Mammary microvascular endothelial cell (primary cell): ENCODE data around the gene SLC35F6. TPM values are rescaled to one million over a fixed set of nuclear protein-coding genes. Genes with fewer than 3 reads are reported as not detected.

Source experiments
- total RNA-seq: library from RNA; depleted of rRNA; stranded (reverse); fragments of >200 nt; gene quantifications from 2 replicates; pipeline ENCODE4 v1.2.3, GENCODE V29; 2015

The SLC35F6 gene, protein sequence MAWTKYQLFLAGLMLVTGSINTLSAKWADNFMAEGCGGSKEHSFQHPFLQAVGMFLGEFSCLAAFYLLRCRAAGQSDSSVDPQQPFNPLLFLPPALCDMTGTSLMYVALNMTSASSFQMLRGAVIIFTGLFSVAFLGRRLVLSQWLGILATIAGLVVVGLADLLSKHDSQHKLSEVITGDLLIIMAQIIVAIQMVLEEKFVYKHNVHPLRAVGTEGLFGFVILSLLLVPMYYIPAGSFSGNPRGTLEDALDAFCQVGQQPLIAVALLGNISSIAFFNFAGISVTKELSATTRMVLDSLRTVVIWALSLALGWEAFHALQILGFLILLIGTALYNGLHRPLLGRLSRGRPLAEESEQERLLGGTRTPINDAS
- 46.9 and 49.4 TPM in 2 replicates for total RNA-seq

DNA sequence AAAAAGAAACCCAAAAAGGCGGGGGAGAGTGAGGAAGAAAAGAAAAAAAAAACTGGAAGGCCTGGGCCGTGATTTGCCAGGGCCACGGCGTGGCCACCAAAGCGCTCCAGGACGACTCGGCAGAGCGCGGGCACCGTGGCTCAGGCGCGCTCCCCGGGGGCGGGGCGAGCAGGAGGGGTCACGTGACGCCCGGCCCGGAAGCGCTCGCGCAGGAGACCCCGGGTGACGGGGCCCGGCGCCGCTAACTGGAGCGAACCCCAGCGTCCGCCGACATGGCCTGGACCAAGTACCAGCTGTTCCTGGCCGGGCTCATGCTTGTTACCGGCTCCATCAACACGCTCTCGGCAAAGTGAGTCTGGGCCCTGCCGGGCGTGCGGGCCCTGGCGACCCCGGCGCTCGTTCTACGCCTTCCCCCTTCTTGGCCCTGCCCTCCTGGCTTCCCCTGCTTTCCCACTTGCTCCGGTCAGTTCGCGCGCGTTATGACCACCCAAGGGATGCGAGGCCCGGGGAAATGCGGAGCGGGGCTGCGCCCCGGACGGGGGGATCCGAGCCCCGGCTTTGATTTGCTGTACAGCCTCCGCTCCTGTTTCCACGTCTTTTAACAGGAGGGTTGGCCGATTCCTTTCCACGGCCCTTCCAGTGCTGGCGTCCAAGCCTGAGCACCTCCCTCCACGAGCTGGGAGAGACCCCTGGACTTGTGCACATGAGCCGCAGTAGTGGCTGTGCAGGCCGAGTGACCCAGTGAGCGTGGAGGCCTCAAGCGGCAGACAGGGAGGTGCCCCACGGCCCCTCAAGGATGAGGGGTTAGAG, at the start of gene SLC35F6:
Gene SLC35F6 (plus strand): TSS at position 207 of the 810 bp plus-strand sequence. CDS start 66 bp downstream, at position 273.

DNA sequence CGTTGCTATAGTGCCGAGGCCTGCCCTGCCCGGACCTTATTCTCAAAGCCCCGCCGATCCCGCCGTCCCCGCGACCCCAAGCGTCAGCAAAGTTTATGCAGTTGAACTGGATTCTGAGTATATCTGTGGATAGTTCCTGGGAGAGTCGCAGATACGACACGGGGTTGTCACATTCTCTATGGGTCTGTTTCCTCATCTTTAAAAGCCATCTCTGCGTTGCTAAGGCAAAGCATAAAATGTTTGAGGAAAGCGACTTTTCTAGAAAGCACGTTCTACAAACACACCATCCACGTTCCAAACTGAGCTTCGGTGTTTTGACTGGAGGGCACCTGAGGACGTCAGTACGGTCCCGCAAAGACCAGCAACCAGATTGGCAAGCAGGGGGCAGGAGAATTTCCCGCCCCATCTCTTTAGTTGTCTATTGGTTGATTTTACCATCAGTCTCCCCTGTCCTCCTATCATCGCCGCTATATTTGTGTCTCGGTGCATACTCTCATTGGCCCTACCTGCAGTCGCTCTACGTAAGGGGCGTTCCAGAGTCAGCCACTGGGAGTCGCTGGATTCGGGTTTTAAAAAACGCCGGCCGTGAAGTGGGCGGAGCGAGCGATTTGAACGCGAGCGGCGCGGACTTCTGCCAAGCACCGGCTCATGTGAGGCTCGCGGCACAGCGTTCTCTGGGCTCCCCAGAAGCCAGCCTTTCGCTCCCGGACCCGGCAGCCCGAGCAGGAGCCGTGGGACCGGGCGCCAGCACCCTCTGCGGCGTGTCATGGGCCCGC, 21.5 kb downstream of the SLC35F6 start, which contains the start of gene CENPA:
Gene CENPA (plus strand): TSS at position 626 of the 776 bp plus-strand sequence. CDS start 141 bp downstream, at position 767.

Other genes starting within 250 kb of the SLC35F6 start
- gene CIB4, start 122.9 kb upstream of the SLC35F6 start, total RNA-seq: not detected in 2 replicates
- gene KCNK3, start 71.6 kb upstream of the SLC35F6 start, total RNA-seq: not detected in 2 replicates
- gene CENPA, start 21.8 kb downstream of the SLC35F6 start, total RNA-seq: 11.5 and 17.0 TPM in 2 replicates
- not detected in 2 replicates for gene DPYSL5, start 83.8 kb downstream of the SLC35F6 start, total RNA-seq
- gene MAPRE3, start 206.4 kb downstream of the SLC35F6 start, total RNA-seq: 1.2 and 1.4 TPM in 2 replicates